SK-N-MC (cell line): ENCODE results near the gene NAV1.

Source experiments
- EZH2 ChIP-seq: fragments of 200-600 bp; sonication (generic); IDR thresholded peaks from one replicate; pipeline ENCODE4 v1.6.1; 2017; ENCODE audit warnings: antibody characterized with exemption
- FOXP2 ChIP-seq: optimal IDR thresholded peaks from 2 replicates; pipeline ENCODE3; 2011; ENCODE audit warnings: mild to moderate bottlenecking, moderate library complexity; ENCODE audit not compliant: insufficient read depth; ENCODE audit errors: extremely low read length, control extremely low read depth
- POLR2AphosphoS5 ChIP-seq: IDR thresholded peaks from 2 replicates; pipeline ENCODE4 v1.6.1; 2012; ENCODE audit warnings: mild to moderate bottlenecking, low read depth, low read length, borderline replicate concordance

DNA sequence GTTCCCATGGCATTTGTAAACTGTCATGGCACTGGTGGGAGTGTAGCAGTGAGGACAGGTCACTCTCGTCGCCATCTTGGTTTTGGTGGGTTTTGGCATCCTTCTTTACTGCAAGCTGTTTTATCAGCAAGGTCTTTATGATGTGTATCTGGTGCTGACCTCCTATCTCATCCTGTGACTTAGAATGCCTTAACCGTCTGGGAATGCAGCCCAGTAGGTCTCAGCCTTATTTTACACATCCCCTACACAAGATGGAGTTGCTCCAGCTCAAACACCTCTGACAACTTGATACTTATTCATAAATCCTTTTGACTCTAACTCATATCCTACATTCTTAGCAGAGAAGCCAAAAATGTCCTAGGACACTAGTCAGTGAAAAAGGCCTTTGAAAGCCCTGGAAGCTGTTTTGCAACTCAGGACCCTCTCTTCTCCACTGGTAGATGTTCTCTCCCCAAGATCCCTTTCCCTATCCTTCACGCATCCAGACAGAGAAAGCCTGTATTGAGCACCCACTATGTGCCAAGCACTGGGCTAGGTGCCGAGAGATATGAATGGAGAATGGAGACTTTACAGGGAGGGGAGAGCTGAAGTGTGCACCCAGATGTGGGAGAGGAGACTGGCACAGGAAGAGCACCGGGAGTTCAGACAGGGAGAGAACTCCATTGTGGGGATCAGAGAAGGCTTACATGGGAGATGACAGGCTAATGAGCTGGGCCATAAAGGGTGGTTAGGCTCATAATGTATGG lies 25.3 kb upstream of the NAV1 start:
- TF ChIP-seq EZH2 (no peak), POLR2AphosphoS5 (no peak), FOXP2 (no peak)
